ENCODE data around the gene WIPF2.
"Not testable (repeated sequence)": the region's sequence is repeated elsewhere in the genome, so short reads cannot be mapped to it uniquely, and the experiment has no call there.

Gene WIPF2

GRCh38 chr17:40209404-40210093 is 9.6 kb upstream of the WIPF2 start:
- H4K20me1 ChIP-seq (ENCODE audit: low read depth, low read length) = no peaks in the 10 kb centered on the region
- no peak overlapping the region for H3K4me2 ChIP-seq (ENCODE audit: low read depth, low read length, poor library complexity, severe bottlenecking)
- H3K9me2 ChIP-seq (replicated peaks; ENCODE audit: insufficient read depth, low read length) = no peaks in the 10 kb centered on the region
- H3K27me3 ChIP-seq (ENCODE audit: low read length) = no peaks in the 10 kb centered on the region
- TF ChIP-seq EZH2phosphoT487 (conservative IDR thresholded peaks at IDR 0.05; ENCODE audit: low read length) = no peak
- TF ChIP-seq CTCF (IDR thresholded peaks at IDR 0.05; ENCODE audit: insufficient read depth, low read length, poor library complexity, severe bottlenecking) = no peak
- H3K4me3 ChIP-seq (ENCODE audit: insufficient read depth, low read length, poor library complexity, severe bottlenecking) = no peak overlapping the region
- H3K79me2 ChIP-seq (ENCODE audit: insufficient read depth, low read length) = no peaks in the 10 kb centered on the region
- H3K36me3 ChIP-seq (ENCODE audit: low read length) = no peaks in the 10 kb centered on the region
- H3K9ac ChIP-seq (ENCODE audit: low read length) = no peak overlapping the region
- H3K27ac ChIP-seq (ENCODE audit: low read depth, low read length) = no peak overlapping the region
- H2AFZ ChIP-seq (ENCODE audit: low read depth, low read length, severe bottlenecking) = no peak overlapping the region
- no peaks in the 10 kb centered on the region for H3F3A ChIP-seq (ENCODE audit: insufficient read depth)
- H3K9me3 ChIP-seq (ENCODE audit: insufficient read depth, low read length) = no peaks in the 10 kb centered on the region

GRCh38 chr17:40213914-40214313 is 5.2 kb upstream of the WIPF2 start:
- not testable (repeated sequence) for H3K79me2 ChIP-seq (ENCODE audit: insufficient read depth, low read length); H3K9ac ChIP-seq (ENCODE audit: low read length); H4K20me1 ChIP-seq (ENCODE audit: low read depth, low read length); H3F3A ChIP-seq (ENCODE audit: insufficient read depth); H3K4me3 ChIP-seq (ENCODE audit: insufficient read depth, low read length, poor library complexity, severe bottlenecking); H3K9me3 ChIP-seq (ENCODE audit: insufficient read depth, low read length); H3K4me2 ChIP-seq (ENCODE audit: low read depth, low read length, poor library complexity, severe bottlenecking); H3K36me3 ChIP-seq (ENCODE audit: low read length); H2AFZ ChIP-seq (ENCODE audit: low read depth, low read length, severe bottlenecking); H3K9me2 ChIP-seq (replicated peaks; ENCODE audit: insufficient read depth, low read length); H3K27ac ChIP-seq (ENCODE audit: low read depth, low read length); H3K27me3 ChIP-seq (ENCODE audit: low read length)

- peaks cover 23% of the 10 kb centered on the region for H3K79me2 ChIP-seq (ENCODE audit: insufficient read depth, low read length)
- TF ChIP-seq EZH2phosphoT487 (conservative IDR thresholded peaks at IDR 0.05; ENCODE audit: low read length) = no peak
- TF ChIP-seq CTCF (IDR thresholded peaks at IDR 0.05; ENCODE audit: insufficient read depth, low read length, poor library complexity, severe bottlenecking) = no peak
- no peaks in the 10 kb centered on the region for H3K36me3 ChIP-seq (ENCODE audit: low read length)
- H3F3A ChIP-seq (ENCODE audit: insufficient read depth) = 0 out of 2 replicates have a peak, but pooled peaks cover 4% of the 10 kb centered on the region
- H4K20me1 ChIP-seq (ENCODE audit: low read depth, low read length) = no peaks in the 10 kb centered on the region
- H2AFZ ChIP-seq (ENCODE audit: low read depth, low read length, severe bottlenecking) = peak overlapping the region; percentile 84
- no peak overlapping the region for H3K27ac ChIP-seq (ENCODE audit: low read depth, low read length)
- H3K9me2 ChIP-seq (replicated peaks; ENCODE audit: insufficient read depth, low read length) = no peaks in the 10 kb centered on the region
- peak overlapping the region; percentile 76 for H3K4me2 ChIP-seq (ENCODE audit: low read depth, low read length, poor library complexity, severe bottlenecking)
- no peaks in the 10 kb centered on the region for H3K27me3 ChIP-seq (ENCODE audit: low read length)
- no peaks in the 10 kb centered on the region for H3K9me3 ChIP-seq (ENCODE audit: insufficient read depth, low read length)
- H3K9ac ChIP-seq (ENCODE audit: low read length) = peak overlapping the region; percentile 76
- H3K4me3 ChIP-seq (ENCODE audit: insufficient read depth, low read length, poor library complexity, severe bottlenecking) = peak overlapping the region; percentile 100
These were observed 931 bp upstream of the WIPF2 start for GRCh38 chr17:40218006-40218739.
